IPS-15b (cell line): ENCODE data around the gene TNFRSF17.

ENCODE experiments used
- H3K27me3 ChIP-seq: one replicate; pipeline ENCODE4 v1.6.1; 2013; ENCODE audit warnings: low read length; ENCODE audit not compliant: control insufficient read depth, insufficient read depth
- H3K36me3 ChIP-seq: one replicate; pipeline ENCODE4 v1.6.1; 2013; ENCODE audit warnings: low read length; ENCODE audit not compliant: control insufficient read depth, insufficient read depth
- H3K4me1 ChIP-seq: one replicate; pipeline ENCODE4 v1.6.1; 2013; ENCODE audit warnings: mild to moderate bottlenecking, low read length; ENCODE audit not compliant: control insufficient read depth, insufficient read depth
- H3K4me3 ChIP-seq: one replicate; pipeline ENCODE4 v1.5.1; 2013; ENCODE audit warnings: low read depth, low read length
- H3K9ac ChIP-seq: one replicate; pipeline ENCODE4 v1.6.1; 2013; ENCODE audit warnings: low read depth, mild to moderate bottlenecking, low read length
- H3K9me3 ChIP-seq: one replicate; pipeline ENCODE4 v1.6.1; 2013; ENCODE audit warnings: mild to moderate bottlenecking, low read length; ENCODE audit not compliant: control insufficient read depth, insufficient read depth

TNFRSF17 gene

DNA sequence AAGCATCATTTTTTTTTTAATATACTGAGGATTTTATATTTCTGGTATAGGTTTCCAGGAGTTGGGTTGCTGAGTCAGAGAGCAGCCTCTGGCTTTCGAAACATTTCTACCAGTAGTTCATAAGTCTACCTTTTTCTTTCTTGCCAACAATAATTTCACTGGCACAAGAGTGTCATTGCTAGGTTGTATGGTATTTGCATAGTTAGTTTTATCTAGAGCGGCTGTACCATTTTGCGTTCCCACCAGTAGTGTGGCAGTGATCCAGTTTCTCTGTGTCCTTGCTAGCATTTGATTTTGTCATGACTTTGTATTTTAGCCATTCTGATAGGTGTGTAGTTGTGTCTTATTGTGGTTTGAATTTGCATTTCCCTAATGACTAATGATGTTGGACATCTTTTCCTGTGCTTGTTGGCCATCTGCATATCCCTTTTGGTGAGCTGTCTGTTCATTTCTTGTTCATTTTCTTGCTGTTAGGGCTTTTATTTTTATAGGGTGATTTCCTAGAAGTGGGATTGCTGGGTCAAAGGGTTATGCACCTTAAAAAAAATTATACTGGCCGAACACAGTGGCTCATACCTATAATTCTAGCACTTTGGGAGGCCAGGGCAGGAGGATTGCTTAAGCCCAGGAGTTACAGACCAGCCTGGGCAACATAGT lies 51.4 kb downstream of the TNFRSF17 start:
- Histone ChIP-seq H3K27me3 (no peaks in the 10 kb centered on the region), H3K9me3 (no peaks in the 10 kb centered on the region), H3K9ac (no peak overlapping the region), H3K4me3 (no peak overlapping the region), H3K4me1 (no peaks in the 10 kb centered on the region), H3K36me3 (no peaks in the 10 kb centered on the region)

DNA sequence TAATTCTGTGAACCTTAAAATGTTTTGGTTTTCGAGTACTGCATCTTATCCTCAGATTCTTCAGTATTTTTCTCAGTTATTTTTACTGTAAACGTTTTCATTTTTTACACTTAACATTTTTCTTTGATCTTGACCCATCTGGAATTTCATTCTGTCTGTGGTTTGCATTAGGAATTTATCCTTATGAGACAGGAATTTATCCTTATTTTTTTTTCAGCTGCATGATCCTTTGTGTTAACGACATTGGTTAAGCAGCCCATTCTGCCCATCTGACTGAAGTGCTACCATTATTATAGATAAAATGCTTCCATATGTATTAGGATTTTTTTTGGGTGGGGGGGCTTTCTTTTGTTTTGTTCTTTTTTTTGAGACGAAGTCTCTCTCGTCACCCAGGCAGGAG lies 52.5 kb downstream of the TNFRSF17 start:
- Histone ChIP-seq H3K4me3 (no peak overlapping the region), H3K36me3 (no peaks in the 10 kb centered on the region), H3K27me3 (no peaks in the 10 kb centered on the region), H3K4me1 (no peaks in the 10 kb centered on the region), H3K9ac (no peak overlapping the region), H3K9me3 (no peaks in the 10 kb centered on the region)
